HG03095 (cell line): ENCODE data around the gene PCSK2.
"Not testable (repeated sequence)": the region's sequence is repeated elsewhere in the genome, so short reads cannot be mapped to it uniquely, and the experiment has no call there.

Source experiments
- ATAC-seq: cut with Tn5 transposase; IDR thresholded peaks from one replicate; pipeline ENCODE4 v1.9.1; 2021; ENCODE audit warnings: moderate library complexity; ENCODE audit not compliant: unreplicated experiment

The PCSK2 gene

GRCh38 chr20:17226410-17227218 is at the start of gene PCSK2:
TSS of gene PCSK2 (plus strand) at chr20:17227040. CDS start at chr20:17227306, 266 bp downstream.
- no peak for ATAC-seq

- ATAC-seq = no peak
These were observed 49.5 kb upstream of the PCSK2 start for GRCh38 chr20:17177341-17177740.

GRCh38 chr20:17179840-17180239 is 47.0 kb upstream of the PCSK2 start:
- no peak for ATAC-seq

- ATAC-seq = no peak
These were observed 36.7 kb upstream of the PCSK2 start for GRCh38 chr20:17189976-17190695.

- no peak for ATAC-seq
These were observed 29.8 kb upstream of the PCSK2 start for GRCh38 chr20:17197041-17197440.

- no peak for ATAC-seq
These were observed 24.8 kb upstream of the PCSK2 start for GRCh38 chr20:17202030-17202429.

- no peak for ATAC-seq
These were observed 24.2 kb upstream of the PCSK2 start for GRCh38 chr20:17202673-17203072.

GRCh38 chr20:17205084-17205813 is 21.6 kb upstream of the PCSK2 start:
- ATAC-seq = no peak

- ATAC-seq = no peak
These were observed 16.5 kb upstream of the PCSK2 start for GRCh38 chr20:17210387-17210786.

- no peak for ATAC-seq
These were observed 15.9 kb upstream of the PCSK2 start for GRCh38 chr20:17210983-17211382.

- ATAC-seq = no peak
These were observed 11.7 kb upstream of the PCSK2 start for GRCh38 chr20:17215167-17215566.

GRCh38 chr20:17219856-17220255 is 7.0 kb upstream of the PCSK2 start:
- not testable (repeated sequence) for ATAC-seq

- no peak for ATAC-seq
These were observed 3.3 kb upstream of the PCSK2 start for GRCh38 chr20:17223553-17223952.

GRCh38 chr20:17225851-17226409 is 910 bp upstream of the PCSK2 start:
- ATAC-seq = no peak

- ATAC-seq = no peak
These were observed 357 bp downstream of the PCSK2 start for GRCh38 chr20:17227219-17227575.

- ATAC-seq = no peak
These were observed 1.1 kb downstream of the PCSK2 start for GRCh38 chr20:17227669-17228623.

- no peak for ATAC-seq
These were observed 1.8 kb downstream of the PCSK2 start for GRCh38 chr20:17228624-17229061.

- no peak for ATAC-seq
These were observed 2.4 kb downstream of the PCSK2 start for GRCh38 chr20:17229256-17229655.

GRCh38 chr20:17233626-17234025 is 6.8 kb downstream of the PCSK2 start:
- no peak for ATAC-seq

- no peak for ATAC-seq
These were observed 9.9 kb downstream of the PCSK2 start for GRCh38 chr20:17236766-17237165.
